Measurements from ENCODE around the gene HMGB3. TPM values are rescaled to one million over a fixed set of nuclear protein-coding genes. Genes with fewer than 3 reads are reported as not detected.

The HMGB3 gene
- total and polyA plus RNA-seq, 2 donors (not counting 1 experiment from before 2014, with no cell fraction given) = 0.51 to 1.6 TPM

DNA sequence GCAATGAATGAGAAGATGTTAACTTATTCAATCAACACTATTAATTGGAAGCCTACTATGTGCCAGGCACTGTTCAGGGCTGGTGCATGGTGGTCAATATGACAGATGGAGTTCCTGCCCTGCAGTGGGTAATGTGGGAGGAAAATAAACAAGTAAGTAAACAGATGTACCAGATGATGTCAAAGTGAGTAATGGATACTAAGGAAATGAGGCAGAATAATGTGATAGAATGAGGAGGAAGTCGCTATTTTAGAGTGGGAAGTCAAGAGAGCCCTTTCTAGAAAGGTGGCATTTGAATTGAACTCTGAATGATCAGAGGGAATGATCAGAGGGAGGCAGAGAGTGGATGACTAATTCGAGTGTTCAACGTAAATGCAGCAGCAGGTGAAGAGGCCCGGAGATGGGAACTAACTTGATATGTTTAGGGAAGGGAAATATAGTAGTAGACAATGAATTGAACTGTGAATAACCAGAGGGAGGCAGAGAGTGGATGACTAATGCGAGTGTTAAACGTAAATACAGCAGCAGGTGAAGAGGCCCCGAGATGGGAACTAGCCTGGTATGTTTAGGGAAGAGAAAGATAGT lies 48.3 kb downstream of the HMGB3 start:
- Mint-ChIP-seq H3K9me3 (ENCODE audit: insufficient read depth) (no peaks in the 10 kb centered on the region), H3K4me3 (no peak overlapping the region), H3K27ac (no peak overlapping the region), H3K27me3 (peaks cover 29% of the 10 kb centered on the region), H3K4me1 (no peaks in the 10 kb centered on the region)
- H3K4me1 ChIP-seq (ENCODE audit: control insufficient read depth in 2 of 2, insufficient read depth in 2 of 2, low read length in 2 of 2) = no peaks in the 10 kb centered on the region
- H2AFZ ChIP-seq (ENCODE audit: insufficient read depth, low read depth, low read length, poor library complexity, severe bottlenecking) = no peak overlapping the region
- intact Hi-C loops (cut with micrococcal nuclease) = no loop called here
- WGBS (ENCODE audit: insufficient coverage) = 93% methylated on average over 6 of the region's 7 CpGs
- H3K9me3 ChIP-seq (ENCODE audit: control extremely low read depth in 1 of 3, control insufficient read depth in 2 of 3, insufficient read depth in 1 of 3, low read length in 2 of 3) = no peaks in the 10 kb centered on the region
- H3K79me2 ChIP-seq (ENCODE audit: control insufficient read depth, insufficient read depth, low read length) = no peaks in the 10 kb centered on the region
- no peak for TF ChIP-seq CTCF (IDR thresholded peaks at IDR 0.05)
- TF ChIP-seq EZH2 (IDR thresholded peaks at IDR 0.05; ENCODE audit: borderline replicate concordance, insufficient read depth, low read depth, low read length, poor library complexity, severe bottlenecking) = no peak
- H3K27me3 ChIP-seq (replicated peaks in 1 of 4; ENCODE audit: control extremely low read depth in 1 of 4, control insufficient read depth in 3 of 4, insufficient read depth in 4 of 4, low read length in 3 of 4) = peaks cover 0 to 3% (median under 1%) of the 10 kb centered on the region in 4 experiments
- no peak overlapping the region for H3K4me3 ChIP-seq (ENCODE audit: control extremely low read depth in 1 of 5, extremely low read depth in 1 of 5, insufficient read depth in 1 of 5, low read depth in 2 of 5, low read length in 4 of 5)
- H3K36me3 ChIP-seq (replicated peaks in 1 of 2; ENCODE audit: control extremely low read depth in 1 of 2, control insufficient read depth in 1 of 2, extremely low read depth in 1 of 2, insufficient read depth in 2 of 2, low read length in 1 of 2) = no peaks in the 10 kb centered on the region
- no peaks in the 10 kb centered on the region for H4K20me1 ChIP-seq (ENCODE audit: control insufficient read depth, insufficient read depth, low read length, poor library complexity, severe bottlenecking)
- no peak overlapping the region for H3K9ac ChIP-seq (ENCODE audit: low read length)
- no peak overlapping the region for H3K27ac ChIP-seq (ENCODE audit: low read length in 2 of 2)
- H3K4me2 ChIP-seq (replicated peaks; ENCODE audit: low read depth, low read length, poor library complexity, severe bottlenecking) = no peak overlapping the region
- POLR2A ChIA-PET = no interaction called here
- DNase-seq (no peak), ATAC-seq (ENCODE audit: low read depth) (no peak)
- CTCF ChIA-PET = no interaction called here

- intact Hi-C loops (cut with micrococcal nuclease) = no loop called here
- no peak overlapping the region for H3K9ac ChIP-seq (ENCODE audit: low read length)
- ChIA-PET POLR2A (no interaction called here), CTCF (no interaction called here)
- no peaks in the 10 kb centered on the region for H3K4me1 ChIP-seq (ENCODE audit: control insufficient read depth in 2 of 2, insufficient read depth in 2 of 2, low read length in 2 of 2)
- DNase-seq (no peak), ATAC-seq (ENCODE audit: low read depth) (no peak)
- no peak overlapping the region for H3K4me3 ChIP-seq (ENCODE audit: control extremely low read depth in 1 of 5, extremely low read depth in 1 of 5, insufficient read depth in 1 of 5, low read depth in 2 of 5, low read length in 4 of 5)
- no peak overlapping the region for H2AFZ ChIP-seq (ENCODE audit: insufficient read depth, low read depth, low read length, poor library complexity, severe bottlenecking)
- Mint-ChIP-seq H3K27me3 (peaks cover 17% of the 10 kb centered on the region), H3K4me3 (no peak overlapping the region), H3K9me3 (ENCODE audit: insufficient read depth) (no peaks in the 10 kb centered on the region), H3K27ac (no peak overlapping the region), H3K4me1 (no peaks in the 10 kb centered on the region)
- peaks cover 0 to 5% (median 0%) of the 10 kb centered on the region in 3 donors for H3K9me3 ChIP-seq (ENCODE audit: control extremely low read depth in 1 of 3, control insufficient read depth in 2 of 3, insufficient read depth in 1 of 3, low read length in 2 of 3)
- H3K36me3 ChIP-seq (replicated peaks in 1 of 2; ENCODE audit: control extremely low read depth in 1 of 2, control insufficient read depth in 1 of 2, extremely low read depth in 1 of 2, insufficient read depth in 2 of 2, low read length in 1 of 2) = no peaks in the 10 kb centered on the region
- H3K27me3 ChIP-seq (replicated peaks in 1 of 4; ENCODE audit: control extremely low read depth in 1 of 4, control insufficient read depth in 3 of 4, insufficient read depth in 4 of 4, low read length in 3 of 4) = no peaks in the 10 kb centered on the region
- TF ChIP-seq EZH2 (IDR thresholded peaks at IDR 0.05; ENCODE audit: borderline replicate concordance, insufficient read depth, low read depth, low read length, poor library complexity, severe bottlenecking) (no peak), CTCF (IDR thresholded peaks at IDR 0.05) (no peak)
- H3K79me2 ChIP-seq (ENCODE audit: control insufficient read depth, insufficient read depth, low read length) = no peaks in the 10 kb centered on the region
- WGBS (ENCODE audit: insufficient coverage) = no CpG with 5 or more reads among the region's 2 CpGs
- no peak overlapping the region for H3K4me2 ChIP-seq (replicated peaks; ENCODE audit: low read depth, low read length, poor library complexity, severe bottlenecking)
- no peak overlapping the region for H3K27ac ChIP-seq (ENCODE audit: low read length in 2 of 2)
- no peaks in the 10 kb centered on the region for H4K20me1 ChIP-seq (ENCODE audit: control insufficient read depth, insufficient read depth, low read length, poor library complexity, severe bottlenecking)
Observed at GRCh38 chrX:151039351-151039750, 56.2 kb downstream of the HMGB3 start.

Small RNA genes within 50 kb of the gene (small RNA-seq; reads per million reads assigned to genes)
- gene RNA5SP525 (ENCODE audit: insufficient read length, low read depth, low replicate concordance) (not detected), gene RNU6-383P (ENCODE audit: insufficient read length, low read depth, low replicate concordance) (not detected), gene RPL12P50 (ENCODE audit: insufficient read length, low read depth, low replicate concordance) (not detected)

Other genes with a start within 250 kb of the HMGB3 start
- 16.0 and 17.8 TPM in 2 replicates for gene CD99L2, start 84.7 kb upstream of the HMGB3 start, total RNA-seq
- gene CD99L2, start 84.7 kb upstream of the HMGB3 start, polyA plus RNA-seq = 8.7 and 9.3 TPM in 2 replicates
- gene GPR50, start 193.2 kb downstream of the HMGB3 start, total RNA-seq = not detected in 2 replicates
- gene GPR50, start 193.2 kb downstream of the HMGB3 start, polyA plus RNA-seq = not detected in 2 replicates